ENCODE measurements around the gene EIF2B4.

EIF2B4 gene

DNA sequence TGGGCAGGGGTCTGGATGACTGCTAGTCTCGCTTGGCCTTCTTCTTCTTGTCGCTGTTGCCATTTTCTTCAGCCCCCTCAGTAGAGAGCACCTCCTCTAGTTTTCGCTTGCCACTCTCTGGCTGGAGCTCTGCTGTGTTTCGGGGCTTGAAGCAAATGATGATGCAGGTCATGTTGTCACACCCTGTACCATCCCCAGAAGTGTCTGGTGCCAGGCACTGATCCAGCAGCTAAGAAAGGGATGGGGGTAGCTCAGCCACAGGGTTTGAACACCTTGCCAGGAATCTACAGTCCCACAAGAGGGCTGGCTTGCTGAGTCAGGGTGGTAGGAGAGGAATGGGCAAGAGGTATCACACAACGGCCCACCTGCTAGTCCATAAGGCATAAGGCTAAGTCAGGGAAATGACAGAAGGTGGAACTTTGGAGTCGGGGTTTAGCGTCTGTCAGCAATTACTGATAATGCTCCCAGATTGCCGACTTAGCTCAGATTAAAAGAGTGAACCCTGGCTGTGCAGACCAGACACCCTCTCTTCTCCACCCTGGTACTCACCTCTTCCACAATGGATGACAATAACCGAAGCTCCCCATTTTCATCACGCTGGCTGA is 11.5 kb upstream of the EIF2B4 start:
- Histone ChIP-seq H3K9ac (ENCODE audit: low read length) (peak overlapping the region; percentile 69), H3K36me3 (ENCODE audit: control insufficient read depth, insufficient read depth, low read length) (peaks cover 9% of the 10 kb centered on the region)

DNA sequence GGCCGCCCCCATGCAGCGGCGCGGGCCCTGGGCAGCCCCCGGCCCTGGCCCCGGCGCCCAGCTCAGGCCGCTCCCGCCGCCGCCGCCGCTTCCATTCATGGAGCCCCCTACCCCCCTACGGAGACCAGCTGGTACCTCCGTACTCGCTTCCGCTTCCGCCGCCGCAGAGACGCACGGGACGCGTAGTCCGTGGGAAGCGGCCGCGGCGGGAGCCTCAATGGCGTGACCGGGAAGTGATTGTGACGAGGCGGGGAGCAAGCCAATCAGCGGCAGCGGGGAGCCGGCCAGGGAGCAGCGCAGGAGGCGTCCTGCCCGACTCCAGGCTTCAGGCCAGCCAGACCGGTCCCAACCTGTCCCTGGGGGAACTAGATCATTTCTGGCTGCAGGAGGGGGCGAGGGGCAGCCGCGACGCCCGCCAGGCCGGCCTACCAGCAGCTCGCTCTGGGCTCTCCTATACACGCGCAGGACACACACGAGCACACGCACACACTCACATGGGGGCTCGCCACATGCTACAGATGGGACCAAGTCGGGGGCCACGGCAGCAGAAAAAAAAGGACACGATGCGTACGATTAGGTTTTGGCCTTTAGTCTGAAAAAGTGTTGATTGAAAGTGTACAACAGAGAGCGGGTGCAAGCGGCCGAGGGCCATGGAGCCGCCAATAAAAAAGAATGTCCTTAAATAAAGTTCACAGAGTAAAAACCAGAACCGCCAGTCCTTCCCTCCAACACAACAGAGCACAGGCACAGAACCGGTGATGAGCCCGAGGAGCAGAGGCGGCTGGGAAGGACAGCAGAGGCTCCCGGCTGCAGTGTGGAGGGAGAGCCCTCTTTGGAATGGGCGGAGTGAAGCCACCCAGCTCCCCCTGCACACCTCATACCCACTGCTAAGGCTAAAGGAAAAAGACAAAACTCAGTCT is 10.7 kb upstream of the EIF2B4 start, which contains the start of gene ZNF513:
Gene ZNF513, minus strand, starts transcription at position 109 of the 920 bp plus-strand sequence. CDS start 208 bp downstream, outside the sequence.
- peaks cover 17% of the 10 kb centered on the region for H3K36me3 ChIP-seq (ENCODE audit: control insufficient read depth, insufficient read depth, low read length)

More for the DNA sequence above, 11.5 kb upstream of the EIF2B4 start:
- Histone ChIP-seq H3K4me1 (ENCODE audit: control insufficient read depth, insufficient read depth, low read length) (peaks cover 27% of the 10 kb centered on the region), H3K27me3 (ENCODE audit: control insufficient read depth, insufficient read depth, low read length) (no peaks in the 10 kb centered on the region), H3K4me3 (ENCODE audit: low read length) (no peak overlapping the region), H3K9me3 (ENCODE audit: control insufficient read depth, low read length) (no peaks in the 10 kb centered on the region)

DNA sequence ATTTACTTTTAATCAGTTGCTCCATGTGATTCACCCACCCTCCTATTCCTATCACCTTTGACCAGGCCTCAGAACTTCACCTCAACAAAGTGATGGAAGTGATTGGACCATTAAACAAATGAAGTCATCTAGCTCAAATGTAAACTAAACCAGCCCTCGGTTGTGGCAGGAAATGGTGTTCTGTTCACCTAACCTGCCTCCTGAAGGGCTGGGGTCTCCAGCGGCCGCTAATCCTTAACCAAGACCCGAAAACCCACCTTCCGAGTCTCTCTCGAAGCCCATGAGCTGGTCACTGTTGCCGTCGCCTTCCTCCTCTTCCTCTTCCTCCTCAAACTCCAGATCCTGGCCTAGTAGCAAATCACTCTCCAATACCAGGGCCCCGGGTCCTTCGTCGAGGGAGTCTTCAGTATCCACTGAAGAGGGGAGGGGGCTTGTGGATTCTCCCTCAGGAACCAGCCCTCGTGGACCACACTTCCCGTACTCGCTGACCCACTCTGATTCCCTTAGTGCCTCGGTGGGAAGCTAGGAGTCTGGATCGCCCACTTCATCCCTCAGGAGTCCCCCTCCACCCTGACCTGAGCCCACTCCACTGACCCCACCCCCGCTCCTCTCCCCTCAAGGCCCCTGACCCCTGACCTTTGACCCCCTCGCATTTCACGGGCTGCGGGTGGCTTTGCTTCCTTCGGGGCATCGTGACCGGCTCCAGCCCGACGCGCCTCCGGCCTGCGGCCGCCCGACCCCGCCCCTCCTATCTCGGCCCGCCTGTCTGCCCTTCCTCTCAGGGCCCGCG is 9.9 kb upstream of the EIF2B4 start:
- Histone ChIP-seq H3K4me3 (ENCODE audit: low read length) (peak overlapping the region; percentile 95), H3K36me3 (ENCODE audit: control insufficient read depth, insufficient read depth, low read length) (peaks cover 20% of the 10 kb centered on the region), H3K9me3 (ENCODE audit: control insufficient read depth, low read length) (no peaks in the 10 kb centered on the region), H3K4me1 (ENCODE audit: control insufficient read depth, insufficient read depth, low read length) (peaks cover 28% of the 10 kb centered on the region), H3K27me3 (ENCODE audit: control insufficient read depth, insufficient read depth, low read length) (no peaks in the 10 kb centered on the region), H3K9ac (ENCODE audit: low read length) (peak overlapping the region; percentile 99)

More for the DNA sequence above, 10.7 kb upstream of the EIF2B4 start, which contains the start of gene ZNF513:
- H3K4me1 ChIP-seq (ENCODE audit: control insufficient read depth, insufficient read depth, low read length), result peaks cover 28% of the 10 kb centered on the region
- H3K27me3 ChIP-seq (ENCODE audit: control insufficient read depth, insufficient read depth, low read length), result no peaks in the 10 kb centered on the region
- H3K9ac ChIP-seq (ENCODE audit: low read length), result peak within 1 kb of the TSS; percentile 99
- H3K9me3 ChIP-seq (ENCODE audit: control insufficient read depth, low read length), result no peaks in the 10 kb centered on the region
- peak within 1 kb of the TSS; percentile 95 for H3K4me3 ChIP-seq (ENCODE audit: low read length)

DNA sequence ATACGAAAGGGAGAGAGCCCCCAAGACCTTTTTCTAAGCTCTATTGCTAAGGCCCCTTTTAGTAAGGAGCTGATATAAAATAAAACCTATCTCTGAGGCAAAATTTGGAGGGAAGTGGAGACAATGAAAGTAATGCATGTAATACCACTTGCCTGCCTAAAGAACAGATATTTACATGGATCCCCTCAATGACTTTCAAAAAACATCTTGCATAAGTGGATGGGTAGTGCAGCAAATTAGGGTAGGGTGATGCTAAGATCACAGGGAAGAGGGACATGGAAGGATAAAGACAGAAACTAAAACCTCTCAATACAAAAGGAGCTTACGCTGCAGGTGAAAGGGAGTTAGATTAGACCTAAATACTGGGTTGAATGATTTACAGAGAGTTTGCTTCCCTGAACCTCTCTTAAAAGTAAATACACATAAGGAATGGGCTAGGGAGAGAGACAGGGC is 9.3 kb upstream of the EIF2B4 start:
- Histone ChIP-seq H3K9ac (ENCODE audit: low read length) (peak overlapping the region; percentile 99), H3K9me3 (ENCODE audit: control insufficient read depth, low read length) (no peaks in the 10 kb centered on the region), H3K4me3 (ENCODE audit: low read length) (peak overlapping the region; percentile 95), H3K4me1 (ENCODE audit: control insufficient read depth, insufficient read depth, low read length) (peaks cover 28% of the 10 kb centered on the region), H3K27me3 (ENCODE audit: control insufficient read depth, insufficient read depth, low read length) (no peaks in the 10 kb centered on the region), H3K36me3 (ENCODE audit: control insufficient read depth, insufficient read depth, low read length) (peaks cover 25% of the 10 kb centered on the region)

DNA sequence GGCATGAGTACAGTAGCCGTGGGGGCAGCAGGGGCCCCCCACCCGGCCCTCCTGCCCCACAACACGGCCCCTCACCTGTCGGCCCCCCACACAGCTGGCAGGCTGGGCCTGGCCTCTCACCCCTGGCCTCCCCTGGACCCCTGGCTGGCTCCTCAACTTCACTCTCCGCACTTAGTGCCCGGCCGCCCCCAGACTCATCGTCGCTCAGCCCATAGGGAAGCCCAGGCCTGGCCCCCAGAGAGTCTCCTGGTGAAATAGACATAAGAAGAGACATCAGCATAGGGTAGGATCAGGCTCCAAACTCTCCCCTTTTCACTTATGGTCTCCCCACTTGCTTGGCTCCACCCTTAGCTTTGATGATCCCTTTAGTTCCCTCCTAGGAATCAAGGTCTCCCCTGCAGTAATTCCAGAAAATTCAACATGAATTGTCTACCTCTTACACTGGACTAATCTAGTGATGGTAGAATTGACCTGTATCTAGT is 8.7 kb upstream of the EIF2B4 start:
- Histone ChIP-seq H3K4me3 (ENCODE audit: low read length) (no peak overlapping the region), H3K36me3 (ENCODE audit: control insufficient read depth, insufficient read depth, low read length) (peaks cover 30% of the 10 kb centered on the region), H3K9ac (ENCODE audit: low read length) (no peak overlapping the region)

DNA sequence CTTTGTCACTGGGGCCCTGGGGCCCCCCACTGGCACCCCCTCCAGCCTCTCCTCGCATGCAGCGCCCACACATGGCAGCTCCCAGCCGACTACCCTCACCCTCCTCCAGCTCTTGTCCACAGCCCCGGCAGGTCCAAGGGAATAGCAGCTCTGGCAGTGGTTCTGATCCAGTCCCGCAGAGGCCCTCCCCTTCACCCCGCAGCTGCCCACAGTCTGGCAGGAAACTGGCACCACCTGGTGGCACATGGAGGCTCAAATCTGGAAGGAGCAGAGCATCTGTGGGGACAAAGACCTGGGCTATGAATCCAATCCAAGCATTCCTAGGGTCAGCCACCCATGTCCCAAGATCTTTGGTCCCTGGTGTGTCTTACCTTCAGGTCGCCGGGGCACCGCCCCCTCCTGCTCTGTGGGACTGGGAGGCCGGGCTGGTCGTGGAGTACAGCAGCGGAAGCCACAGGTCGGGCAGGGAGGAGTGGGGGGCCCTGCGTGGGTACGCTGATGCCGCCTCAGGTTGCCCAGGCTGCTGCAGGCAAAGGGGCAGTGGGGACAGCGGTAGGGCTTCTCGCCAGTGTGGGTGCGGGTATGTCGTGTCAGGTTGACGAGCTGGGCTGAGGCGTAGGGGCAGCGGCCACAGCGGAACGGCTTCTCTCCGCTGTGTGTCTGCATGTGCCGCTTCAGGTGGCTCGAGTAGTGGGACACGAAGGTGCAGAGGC is 8.1 kb upstream of the EIF2B4 start:
- no peaks in the 10 kb centered on the region for H3K27me3 ChIP-seq (ENCODE audit: control insufficient read depth, insufficient read depth, low read length)
- no peak overlapping the region for H3K4me3 ChIP-seq (ENCODE audit: low read length)
- no peak overlapping the region for H3K9ac ChIP-seq (ENCODE audit: low read length)
- peaks cover 28% of the 10 kb centered on the region for H3K4me1 ChIP-seq (ENCODE audit: control insufficient read depth, insufficient read depth, low read length)
- peaks cover 34% of the 10 kb centered on the region for H3K36me3 ChIP-seq (ENCODE audit: control insufficient read depth, insufficient read depth, low read length)
- H3K9me3 ChIP-seq (ENCODE audit: control insufficient read depth, low read length), result no peaks in the 10 kb centered on the region

More for the DNA sequence above, 8.7 kb upstream of the EIF2B4 start:
- Histone ChIP-seq H3K9me3 (ENCODE audit: control insufficient read depth, low read length) (no peaks in the 10 kb centered on the region), H3K4me1 (ENCODE audit: control insufficient read depth, insufficient read depth, low read length) (peaks cover 28% of the 10 kb centered on the region), H3K27me3 (ENCODE audit: control insufficient read depth, insufficient read depth, low read length) (no peaks in the 10 kb centered on the region)

DNA sequence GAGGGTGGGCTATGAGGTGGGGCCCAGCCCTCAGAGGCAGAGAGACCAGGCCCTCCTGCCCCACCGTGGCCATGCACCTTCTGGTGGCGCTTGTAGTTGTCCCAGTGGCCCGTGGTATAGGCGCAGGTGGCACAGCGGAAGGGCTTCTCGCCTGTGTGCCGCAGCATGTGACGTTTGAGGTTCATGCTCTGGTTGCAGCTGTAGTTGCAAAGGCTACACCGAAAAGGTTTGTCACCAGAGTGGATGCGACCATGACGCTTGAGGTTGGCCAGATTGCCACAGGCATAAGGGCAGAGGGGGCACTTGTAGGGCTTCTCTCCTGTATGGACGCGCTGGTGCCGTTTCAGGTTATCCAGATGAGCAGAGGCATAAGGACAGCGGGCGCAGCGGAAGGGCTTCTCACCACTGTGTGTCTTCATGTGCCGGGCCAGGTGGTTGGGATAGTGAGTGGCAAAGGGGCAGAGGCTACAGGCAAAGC is 7.5 kb upstream of the EIF2B4 start:
- Histone ChIP-seq H3K9me3 (ENCODE audit: control insufficient read depth, low read length) (no peaks in the 10 kb centered on the region), H3K9ac (ENCODE audit: low read length) (no peak overlapping the region), H3K36me3 (ENCODE audit: control insufficient read depth, insufficient read depth, low read length) (peaks cover 34% of the 10 kb centered on the region), H3K27me3 (ENCODE audit: control insufficient read depth, insufficient read depth, low read length) (no peaks in the 10 kb centered on the region), H3K4me3 (ENCODE audit: low read length) (no peak overlapping the region), H3K4me1 (ENCODE audit: control insufficient read depth, insufficient read depth, low read length) (peaks cover 34% of the 10 kb centered on the region)

DNA sequence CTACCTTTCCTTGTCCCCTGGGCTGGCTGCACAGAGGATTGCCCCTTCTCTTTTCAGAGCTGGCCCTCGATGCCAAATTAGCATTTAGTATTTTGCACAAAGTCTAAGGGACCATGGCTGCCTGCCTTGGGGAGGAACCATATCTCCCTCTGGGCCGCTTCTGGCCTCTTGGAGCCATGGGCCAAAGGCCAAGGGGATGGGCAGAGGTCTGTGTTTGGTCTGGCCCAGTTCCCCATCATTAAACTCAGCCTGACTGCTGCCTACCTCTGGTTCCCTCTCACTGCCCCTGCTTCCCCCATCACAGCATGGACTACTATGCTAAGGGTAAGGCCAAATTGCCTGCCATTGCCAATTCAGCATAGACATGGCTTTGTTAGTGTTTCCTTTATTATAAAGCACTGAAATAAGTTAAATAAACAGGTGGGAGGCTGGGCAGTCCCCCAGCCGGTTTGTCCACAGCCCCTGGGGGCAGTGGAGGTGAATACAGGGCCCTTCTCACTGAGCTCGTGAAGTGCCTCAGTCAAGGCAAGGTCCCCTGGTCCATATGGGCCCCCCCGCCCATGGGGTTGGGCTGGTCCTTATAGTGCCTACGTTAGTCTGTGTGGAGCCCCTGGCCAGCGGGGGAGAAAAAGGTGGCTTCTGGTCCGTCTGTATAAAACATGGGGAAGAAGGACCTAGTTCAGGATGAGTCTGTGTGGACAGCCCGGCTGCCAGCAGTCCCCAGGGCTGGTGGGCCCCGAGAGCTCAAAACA is 6.9 kb upstream of the EIF2B4 start:
- H3K4me1 ChIP-seq (ENCODE audit: control insufficient read depth, insufficient read depth, low read length), result peaks cover 40% of the 10 kb centered on the region
- no peaks in the 10 kb centered on the region for H3K27me3 ChIP-seq (ENCODE audit: control insufficient read depth, insufficient read depth, low read length)
- no peak overlapping the region for H3K4me3 ChIP-seq (ENCODE audit: low read length)
- H3K9ac ChIP-seq (ENCODE audit: low read length), result no peak overlapping the region
- H3K36me3 ChIP-seq (ENCODE audit: control insufficient read depth, insufficient read depth, low read length), result peaks cover 34% of the 10 kb centered on the region
- no peaks in the 10 kb centered on the region for H3K9me3 ChIP-seq (ENCODE audit: control insufficient read depth, low read length)

DNA sequence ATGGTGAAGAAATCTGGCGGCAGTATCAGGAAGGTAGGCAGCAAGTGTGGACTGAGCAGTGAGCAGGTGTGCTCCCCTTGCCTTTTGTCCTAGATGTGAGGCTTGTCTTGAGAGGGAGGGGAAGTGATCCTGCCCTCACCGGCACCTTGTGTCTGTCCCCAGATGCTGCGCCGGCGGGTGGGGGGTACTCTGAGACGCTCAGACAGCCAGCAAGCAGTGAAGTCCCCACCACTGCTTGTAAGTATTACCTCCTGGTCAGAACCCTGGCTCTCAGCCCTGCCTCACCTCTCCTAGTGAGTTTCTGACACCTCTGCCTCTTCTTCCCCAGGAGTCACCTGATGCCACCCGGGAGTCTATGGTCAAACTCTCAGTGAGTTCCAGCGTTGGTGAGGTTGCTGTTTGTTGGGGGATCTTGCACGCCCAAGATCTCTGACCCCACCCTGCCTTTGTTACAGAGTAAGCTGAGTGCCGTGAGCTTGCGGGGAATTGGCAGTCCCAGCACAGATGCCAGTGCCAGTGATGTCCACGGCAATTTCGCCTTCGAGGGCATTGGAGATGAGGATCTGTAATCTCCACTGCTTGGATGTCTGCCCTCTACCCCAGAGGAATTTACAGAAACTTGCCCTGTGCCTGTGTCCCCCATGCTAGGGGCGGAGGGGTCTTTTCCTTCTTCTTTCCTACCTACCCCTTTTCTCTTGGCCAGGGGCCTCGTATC is 6.2 kb upstream of the EIF2B4 start:
- no peaks in the 10 kb centered on the region for H3K27me3 ChIP-seq (ENCODE audit: control insufficient read depth, insufficient read depth, low read length)
- H3K9ac ChIP-seq (ENCODE audit: low read length), result no peak overlapping the region
- peaks cover 46% of the 10 kb centered on the region for H3K4me1 ChIP-seq (ENCODE audit: control insufficient read depth, insufficient read depth, low read length)
- H3K9me3 ChIP-seq (ENCODE audit: control insufficient read depth, low read length), result no peaks in the 10 kb centered on the region
- H3K36me3 ChIP-seq (ENCODE audit: control insufficient read depth, insufficient read depth, low read length), result peaks cover 34% of the 10 kb centered on the region
- no peak overlapping the region for H3K4me3 ChIP-seq (ENCODE audit: low read length)

DNA sequence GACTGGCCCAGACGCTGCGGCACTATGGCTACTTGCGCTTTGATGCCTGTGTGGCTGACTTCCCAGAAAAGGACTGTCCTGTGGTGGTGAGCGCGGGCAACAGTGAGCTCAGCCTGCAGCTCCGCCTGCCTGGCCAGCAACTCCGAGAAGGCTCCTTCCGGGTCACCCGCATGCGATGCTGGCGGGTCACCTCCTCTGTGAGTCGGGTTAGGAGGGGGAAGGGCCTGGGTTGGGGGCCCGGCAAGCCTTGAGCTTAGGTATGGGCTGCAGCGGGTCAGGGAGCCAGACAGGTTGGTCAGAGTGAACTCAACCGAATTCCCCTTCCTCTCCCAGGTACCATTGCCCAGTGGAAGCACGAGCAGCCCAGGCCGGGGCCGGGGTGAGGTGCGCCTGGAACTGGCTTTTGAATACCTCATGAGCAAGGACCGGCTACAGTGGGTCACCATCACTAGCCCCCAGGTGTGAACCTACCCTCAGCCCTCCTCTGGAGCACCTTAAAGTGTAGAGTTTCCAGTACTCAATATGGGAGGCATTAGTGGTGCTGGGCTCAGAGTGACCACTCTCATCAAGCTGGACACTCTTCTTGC is 5.5 kb upstream of the EIF2B4 start:
- peaks cover 45% of the 10 kb centered on the region for H3K4me1 ChIP-seq (ENCODE audit: control insufficient read depth, insufficient read depth, low read length)
- no peak overlapping the region for H3K9ac ChIP-seq (ENCODE audit: low read length)
- no peaks in the 10 kb centered on the region for H3K27me3 ChIP-seq (ENCODE audit: control insufficient read depth, insufficient read depth, low read length)
- no peak overlapping the region for H3K4me3 ChIP-seq (ENCODE audit: low read length)
- no peaks in the 10 kb centered on the region for H3K9me3 ChIP-seq (ENCODE audit: control insufficient read depth, low read length)
- H3K36me3 ChIP-seq (ENCODE audit: control insufficient read depth, insufficient read depth, low read length), result peaks cover 34% of the 10 kb centered on the region

Data from mucosa of stomach (tissue), 1 donor.